ENCODE results near the gene ELOVL5. TPM values are rescaled to one million over a fixed set of nuclear protein-coding genes. Genes with fewer than 3 reads are reported as not detected.

Gene ELOVL5
- total RNA-seq, 1 experiment from 2014 or later = 121 TPM

DNA sequence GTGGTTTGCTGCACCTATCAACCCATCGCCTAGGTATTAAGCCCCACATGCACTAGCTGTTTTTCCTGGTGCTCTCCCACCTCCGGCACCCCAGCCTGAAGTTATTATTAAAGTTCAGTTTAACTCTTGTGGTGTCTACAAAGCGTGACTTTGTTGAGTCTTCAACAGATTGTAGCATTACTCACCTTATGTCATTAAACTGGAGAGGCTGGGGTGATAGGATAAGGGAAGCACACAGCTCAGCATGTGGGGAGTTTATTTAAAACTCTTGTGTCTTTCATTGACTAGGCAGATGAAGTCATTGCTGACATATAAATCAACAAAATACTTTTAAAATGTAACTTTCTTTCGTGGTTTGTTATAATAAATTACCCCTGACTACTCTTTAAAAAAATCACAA lies 115.4 kb downstream of the ELOVL5 start:
- Histone ChIP-seq H4K8ac (replicated peaks; ENCODE audit: insufficient read length, low read depth, low read length) (no peak overlapping the region), H3K4ac (ENCODE audit: low read depth, low read length) (no peak overlapping the region), H2BK12ac (ENCODE audit: insufficient read length, low read depth, low read length) (no peak overlapping the region), H4K5ac (ENCODE audit: insufficient read length, low read depth, low read length) (no peak overlapping the region), H3K4me2 (ENCODE audit: insufficient read depth, insufficient read length, low read length) (no peak overlapping the region), H3K4me1 (ENCODE audit: insufficient read depth, low read length) (no peaks in the 10 kb centered on the region), H3K56ac (ENCODE audit: insufficient read length, low read depth, low read length) (no peak overlapping the region), H3K27me3 (ENCODE audit: insufficient read depth, low read length) (no peaks in the 10 kb centered on the region), H2BK5ac (ENCODE audit: insufficient read length, low read length) (no peak overlapping the region), H3K27ac (ENCODE audit: insufficient read length, low read depth, low read length) (no peak overlapping the region), H2AFZ (ENCODE audit: low read length) (no peak overlapping the region), H2BK20ac (ENCODE audit: low read depth, low read length, poor library complexity, severe bottlenecking) (no peak overlapping the region), H4K91ac (ENCODE audit: insufficient read length, low read depth, low read length) (no peak overlapping the region), H3K9ac (ENCODE audit: extremely low read depth, insufficient read length, low read length) (no peak overlapping the region), H3K23ac (ENCODE audit: insufficient read length, low read depth, low read length) (no peak overlapping the region), H2BK120ac (ENCODE audit: low read depth, low read length, poor library complexity, severe bottlenecking) (no peak overlapping the region), H3K9me3 (ENCODE audit: control insufficient read depth, low read depth, low read length) (no peaks in the 10 kb centered on the region), H3K79me1 (ENCODE audit: insufficient read depth, low read depth, low read length, poor library complexity, severe bottlenecking) (no peaks in the 10 kb centered on the region), H3T11ph (ENCODE audit: low read length) (no peak overlapping the region), H4K20me1 (ENCODE audit: control insufficient read depth, insufficient read depth, insufficient read length) (no peaks in the 10 kb centered on the region), H3K79me2 (ENCODE audit: insufficient read depth, low read length) (no peaks in the 10 kb centered on the region), H2BK15ac (ENCODE audit: low read depth, low read length) (no peak overlapping the region), H3K18ac (ENCODE audit: insufficient read length, low read depth, low read length) (no peak overlapping the region), H2AK5ac (ENCODE audit: insufficient read length, low read length) (no peak overlapping the region), H3K23me2 (ENCODE audit: insufficient read length, low read depth, low read length, poor library complexity, severe bottlenecking) (no peaks in the 10 kb centered on the region), H3K14ac (ENCODE audit: insufficient read depth, low read length) (no peak overlapping the region)
- H3K27me3 Mint-ChIP-seq (ENCODE audit: low read depth) = peaks cover 2% of the 10 kb centered on the region; the same call in 1 of the 2 replicates
- peaks cover 0 to 2% of the 10 kb centered on the region in 2 experiments; a peak in 2 of 4 replicates for H3K4me1 Mint-ChIP-seq
- no peaks in the 10 kb centered on the region for H3K9me3 Mint-ChIP-seq
- TF ChIP-seq, protein P1, sequence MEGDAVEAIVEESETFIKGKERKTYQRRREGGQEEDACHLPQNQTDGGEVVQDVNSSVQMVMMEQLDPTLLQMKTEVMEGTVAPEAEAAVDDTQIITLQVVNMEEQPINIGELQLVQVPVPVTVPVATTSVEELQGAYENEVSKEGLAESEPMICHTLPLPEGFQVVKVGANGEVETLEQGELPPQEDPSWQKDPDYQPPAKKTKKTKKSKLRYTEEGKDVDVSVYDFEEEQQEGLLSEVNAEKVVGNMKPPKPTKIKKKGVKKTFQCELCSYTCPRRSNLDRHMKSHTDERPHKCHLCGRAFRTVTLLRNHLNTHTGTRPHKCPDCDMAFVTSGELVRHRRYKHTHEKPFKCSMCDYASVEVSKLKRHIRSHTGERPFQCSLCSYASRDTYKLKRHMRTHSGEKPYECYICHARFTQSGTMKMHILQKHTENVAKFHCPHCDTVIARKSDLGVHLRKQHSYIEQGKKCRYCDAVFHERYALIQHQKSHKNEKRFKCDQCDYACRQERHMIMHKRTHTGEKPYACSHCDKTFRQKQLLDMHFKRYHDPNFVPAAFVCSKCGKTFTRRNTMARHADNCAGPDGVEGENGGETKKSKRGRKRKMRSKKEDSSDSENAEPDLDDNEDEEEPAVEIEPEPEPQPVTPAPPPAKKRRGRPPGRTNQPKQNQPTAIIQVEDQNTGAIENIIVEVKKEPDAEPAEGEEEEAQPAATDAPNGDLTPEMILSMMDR (conservative IDR thresholded peaks at IDR 0.05) = no peak
- no peak overlapping the region for H3K4me3 Mint-ChIP-seq
- no peaks in the 10 kb centered on the region for H3K36me3 Mint-ChIP-seq (ENCODE audit: insufficient read depth in 1 of 3, low read depth in 3 of 3)
- WGBS (ENCODE audit: extremely low coverage, insufficient read length, low lambda C conversion rate) = no CpG with 5 or more reads among the region's 4 CpGs
- no peak overlapping the region for H3K27ac Mint-ChIP-seq
- DNase-seq = no peak

Measured in H9 (cell line).